Mammary epithelial cell (primary cell): ENCODE results near the gene CNEP1R1.

Experiments used
- EZH2 ChIP-seq: IDR thresholded peaks from 2 replicates; pipeline ENCODE4 v1.6.1; 2012; ENCODE audit warnings: low read length, inconsistent platforms, borderline replicate concordance
- TF ChIP-seq, protein P1 (sequence below), 2 donors: IDR thresholded peaks in 1 of 2; conservative IDR thresholded peaks in 1 of 2; 2 replicates each; pipeline ENCODE4 v1.5.1; 2011 to 2012; ENCODE audit warnings: inconsistent platforms in 2 of 2, low read length in 2 of 2, mild to moderate bottlenecking in 2 of 2, control low read depth in 1 of 2, low read depth in 1 of 2; ENCODE audit not compliant: insufficient read depth in 1 of 2; ENCODE audit errors: extremely low read depth in 1 of 2

- TF ChIP-seq, protein P1, sequence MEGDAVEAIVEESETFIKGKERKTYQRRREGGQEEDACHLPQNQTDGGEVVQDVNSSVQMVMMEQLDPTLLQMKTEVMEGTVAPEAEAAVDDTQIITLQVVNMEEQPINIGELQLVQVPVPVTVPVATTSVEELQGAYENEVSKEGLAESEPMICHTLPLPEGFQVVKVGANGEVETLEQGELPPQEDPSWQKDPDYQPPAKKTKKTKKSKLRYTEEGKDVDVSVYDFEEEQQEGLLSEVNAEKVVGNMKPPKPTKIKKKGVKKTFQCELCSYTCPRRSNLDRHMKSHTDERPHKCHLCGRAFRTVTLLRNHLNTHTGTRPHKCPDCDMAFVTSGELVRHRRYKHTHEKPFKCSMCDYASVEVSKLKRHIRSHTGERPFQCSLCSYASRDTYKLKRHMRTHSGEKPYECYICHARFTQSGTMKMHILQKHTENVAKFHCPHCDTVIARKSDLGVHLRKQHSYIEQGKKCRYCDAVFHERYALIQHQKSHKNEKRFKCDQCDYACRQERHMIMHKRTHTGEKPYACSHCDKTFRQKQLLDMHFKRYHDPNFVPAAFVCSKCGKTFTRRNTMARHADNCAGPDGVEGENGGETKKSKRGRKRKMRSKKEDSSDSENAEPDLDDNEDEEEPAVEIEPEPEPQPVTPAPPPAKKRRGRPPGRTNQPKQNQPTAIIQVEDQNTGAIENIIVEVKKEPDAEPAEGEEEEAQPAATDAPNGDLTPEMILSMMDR (conservative IDR thresholded peaks at IDR 0.05 in 1 of 2, IDR thresholded peaks at IDR 0.05 in 1 of 2; ENCODE audit: extremely low read depth in 1 of 2, insufficient read depth in 1 of 2, low read depth in 1 of 2, low read length in 2 of 2): no peak
- TF ChIP-seq EZH2: no peak
These were observed 818 bp upstream of the CNEP1R1 start for GRCh38 chr16:50024207-50024606.
